ENCODE data around the gene GPBAR1.

GPBAR1 gene

GRCh38 chr2:218260742-218261422 lies at the start of gene GPBAR1:
TSS of gene GPBAR1 (plus strand) at chr2:218261015. CDS start at chr2:218262725, 1,710 bp downstream.
- no peak for DNase-seq (ENCODE audit: low read depth)

GRCh38 chr2:218214116-218214515 lies 46.7 kb upstream of the GPBAR1 start:
- DNase-seq (ENCODE audit: low read depth), result no peak

GRCh38 chr2:218216336-218216673 lies 44.5 kb upstream of the GPBAR1 start:
- no peak for DNase-seq (ENCODE audit: low read depth)

GRCh38 chr2:218216674-218217359 lies 44.0 kb upstream of the GPBAR1 start, which contains the start of gene ARPC2:
TSS of gene ARPC2 (plus strand) at chr2:218217189. CDS start at chr2:218217471, 282 bp downstream.
- peak; percentile 89 for DNase-seq (ENCODE audit: low read depth)

- peak; percentile 42 for DNase-seq (ENCODE audit: low read depth)
Measured at GRCh38 chr2:218217360-218218267, 43.2 kb upstream of the GPBAR1 start.

GRCh38 chr2:218218268-218219185 lies 42.3 kb upstream of the GPBAR1 start:
- no peak for DNase-seq (ENCODE audit: low read depth)

- DNase-seq (ENCODE audit: low read depth), result no peak
Measured at GRCh38 chr2:218219934-218220333, 40.9 kb upstream of the GPBAR1 start.

- DNase-seq (ENCODE audit: low read depth), result no peak
Measured at GRCh38 chr2:218221000-218221399, 39.8 kb upstream of the GPBAR1 start.

GRCh38 chr2:218223046-218223445 lies 37.8 kb upstream of the GPBAR1 start:
- no peak for DNase-seq (ENCODE audit: low read depth)

GRCh38 chr2:218224186-218224585 lies 36.6 kb upstream of the GPBAR1 start:
- DNase-seq (ENCODE audit: low read depth), result no peak

- DNase-seq (ENCODE audit: low read depth), result no peak
Measured at GRCh38 chr2:218226903-218227302, 33.9 kb upstream of the GPBAR1 start.

- no peak for DNase-seq (ENCODE audit: low read depth)
Measured at GRCh38 chr2:218228366-218229090, 32.3 kb upstream of the GPBAR1 start.

GRCh38 chr2:218229239-218229638 lies 31.6 kb upstream of the GPBAR1 start:
- no peak for DNase-seq (ENCODE audit: low read depth)

- DNase-seq (ENCODE audit: low read depth), result no peak
Measured at GRCh38 chr2:218229851-218230250, 31.0 kb upstream of the GPBAR1 start.

- no peak for DNase-seq (ENCODE audit: low read depth)
Measured at GRCh38 chr2:218230882-218231281, 29.9 kb upstream of the GPBAR1 start.

- DNase-seq (ENCODE audit: low read depth), result no peak
Measured at GRCh38 chr2:218233543-218233942, 27.3 kb upstream of the GPBAR1 start.

- no peak for DNase-seq (ENCODE audit: low read depth)
Measured at GRCh38 chr2:218234521-218234920, 26.3 kb upstream of the GPBAR1 start.

- DNase-seq (ENCODE audit: low read depth), result no peak
Measured at GRCh38 chr2:218235017-218235416, 25.8 kb upstream of the GPBAR1 start.

- DNase-seq (ENCODE audit: low read depth), result no peak
Measured at GRCh38 chr2:218236829-218237228, 24.0 kb upstream of the GPBAR1 start.

GRCh38 chr2:218238887-218239286 lies 21.9 kb upstream of the GPBAR1 start:
- no peak for DNase-seq (ENCODE audit: low read depth)

- no peak for DNase-seq (ENCODE audit: low read depth)
Measured at GRCh38 chr2:218244204-218244603, 16.6 kb upstream of the GPBAR1 start.
